ENCODE results near the gene GALNTL6. TPM values are rescaled to one million over a fixed set of nuclear protein-coding genes. Genes with fewer than 3 reads are reported as not detected.

Gene GALNTL6
- not detected for total RNA-seq

DNA sequence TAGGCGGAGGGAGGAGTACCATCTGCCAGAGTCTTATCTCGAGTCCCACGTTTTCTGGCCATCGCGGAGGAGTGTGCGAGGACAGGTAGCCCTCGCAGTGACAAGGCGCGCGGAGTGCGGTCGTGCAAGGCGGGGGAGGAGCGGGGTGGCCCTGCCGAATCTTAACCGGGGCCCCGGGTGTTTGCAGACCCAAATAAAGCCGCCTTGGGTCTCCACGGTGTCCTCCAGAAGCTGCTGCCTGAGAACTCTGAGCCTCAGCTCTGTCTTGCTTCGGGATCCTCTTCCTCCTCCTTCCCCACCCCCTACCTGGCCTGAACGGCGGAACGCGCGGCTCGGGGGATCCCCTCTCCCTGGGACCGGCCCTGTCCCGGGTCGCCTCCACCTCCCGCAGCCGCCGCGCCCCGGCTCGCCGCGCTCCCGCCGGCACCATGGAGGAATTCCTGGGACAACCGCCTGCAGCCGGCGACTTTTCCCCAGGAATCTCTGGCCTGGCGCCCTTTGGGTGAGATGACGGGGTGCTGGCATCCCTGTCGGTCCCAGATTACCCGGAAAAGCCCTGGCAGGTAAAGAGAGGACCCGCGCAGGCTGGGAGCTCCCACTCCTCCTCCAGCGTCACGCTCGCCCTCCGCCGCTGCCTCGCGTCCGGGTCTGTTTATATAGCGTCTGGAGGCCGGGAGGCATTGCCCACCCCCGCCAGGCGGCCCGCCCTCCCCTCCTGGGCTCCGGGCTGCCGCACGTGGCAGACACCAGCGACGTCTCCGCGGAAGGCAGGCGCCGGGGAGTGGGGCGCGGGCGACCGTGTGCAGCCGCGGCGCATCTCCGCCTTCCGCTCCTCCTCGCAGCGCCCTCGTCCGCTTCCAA, at the start of gene GALNTL6:
TSS of gene GALNTL6 (plus strand) at position 740 of the 861 bp plus-strand sequence.
- H3K4me3 Mint-ChIP-seq: no peak within 1 kb of the TSS
- CTCF ChIA-PET: no interaction called here
- H3K36me3 Mint-ChIP-seq: peaks cover 1% of the 10 kb centered on the region
- H3K4me1 Mint-ChIP-seq: peaks cover 2% of the 10 kb centered on the region
- H3K27ac Mint-ChIP-seq: no peak within 1 kb of the TSS
- DNase-seq (no peak), ATAC-seq (no peak)
- H3K9me3 Mint-ChIP-seq (ENCODE audit: low read depth): peaks cover 3% of the 10 kb centered on the region
- peaks cover 12% of the 10 kb centered on the region for H3K27me3 Mint-ChIP-seq

DNA sequence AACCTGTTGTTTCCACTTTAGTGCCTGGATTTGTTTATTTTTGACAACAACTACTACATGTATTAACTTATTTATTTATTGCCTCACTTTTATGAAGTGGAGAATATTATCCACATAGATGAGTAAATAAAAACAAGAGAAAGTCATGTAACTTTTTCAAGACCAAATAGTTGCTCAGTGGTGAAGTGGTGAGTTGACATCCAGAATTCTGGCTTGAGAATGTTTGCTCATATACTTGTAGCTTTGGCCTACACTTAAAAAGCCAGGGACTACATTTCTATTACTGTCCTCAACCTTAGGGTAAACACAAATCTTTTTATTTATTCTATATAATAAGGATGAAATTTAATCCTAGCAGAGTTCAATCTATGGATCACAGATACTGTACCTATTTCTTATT, 47.7 kb upstream of the GALNTL6 start:
- DNase-seq (no peak), ATAC-seq (no peak)
- H3K27ac Mint-ChIP-seq: no peak overlapping the region
- no peaks in the 10 kb centered on the region for H3K27me3 Mint-ChIP-seq
- CTCF ChIA-PET: no interaction called here
- H3K4me1 Mint-ChIP-seq: no peaks in the 10 kb centered on the region
- no peak overlapping the region for H3K4me3 Mint-ChIP-seq
- peaks cover 14% of the 10 kb centered on the region for H3K9me3 Mint-ChIP-seq (ENCODE audit: low read depth)
- H3K36me3 Mint-ChIP-seq: no peaks in the 10 kb centered on the region

DNA sequence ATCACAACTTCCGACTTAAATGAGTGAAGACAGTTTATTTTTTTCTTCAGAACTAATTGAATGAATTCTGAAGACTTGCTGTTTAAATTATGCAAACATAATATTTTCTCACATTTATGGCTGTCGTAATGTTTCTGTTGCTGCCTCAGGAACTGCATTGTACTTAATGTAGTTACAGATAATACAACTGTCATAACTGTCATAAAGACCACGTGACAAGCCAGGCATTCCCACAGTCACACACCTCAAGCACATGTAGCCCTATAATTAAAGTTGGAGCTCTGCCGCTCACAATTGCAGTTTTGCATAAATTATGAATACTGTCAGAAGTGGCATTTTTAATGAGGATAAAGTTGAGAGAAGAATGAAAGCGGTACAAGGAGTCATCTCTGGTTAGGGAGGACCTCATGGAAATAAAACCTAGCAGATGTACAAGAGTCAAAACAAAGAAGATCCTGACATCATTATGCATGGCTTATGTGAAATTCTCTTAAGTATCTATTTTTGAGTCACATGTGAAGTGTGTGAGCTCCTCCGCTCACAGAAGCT, 38.5 kb upstream of the GALNTL6 start:
- H3K27ac Mint-ChIP-seq: no peak overlapping the region
- CTCF ChIA-PET: no interaction called here
- no peaks in the 10 kb centered on the region for H3K27me3 Mint-ChIP-seq
- H3K36me3 Mint-ChIP-seq: no peaks in the 10 kb centered on the region
- H3K9me3 Mint-ChIP-seq (ENCODE audit: low read depth): peaks cover 3% of the 10 kb centered on the region
- no peak overlapping the region for H3K4me3 Mint-ChIP-seq
- ATAC-seq: no peak
- H3K4me1 Mint-ChIP-seq: no peaks in the 10 kb centered on the region
- DNase-seq: no peak

DNA sequence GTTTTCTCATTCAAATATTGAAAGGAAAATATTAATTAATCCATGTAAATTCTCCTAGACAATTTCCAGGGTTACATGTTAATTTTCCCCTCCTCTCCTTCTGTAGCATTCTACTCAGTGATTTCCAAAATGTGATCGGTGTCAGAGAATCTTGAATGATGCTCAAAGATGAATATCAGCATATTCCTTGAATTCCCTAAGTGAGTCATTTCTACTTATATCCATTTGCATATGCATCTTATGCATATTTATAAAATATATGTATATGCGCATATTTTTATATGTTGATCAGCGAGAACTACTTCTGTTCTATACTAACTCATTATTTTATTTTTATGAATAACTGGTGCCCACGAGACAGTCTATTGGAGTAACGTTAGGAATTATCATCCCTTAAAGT, 33.9 kb upstream of the GALNTL6 start:
- no peak for ATAC-seq

DNA sequence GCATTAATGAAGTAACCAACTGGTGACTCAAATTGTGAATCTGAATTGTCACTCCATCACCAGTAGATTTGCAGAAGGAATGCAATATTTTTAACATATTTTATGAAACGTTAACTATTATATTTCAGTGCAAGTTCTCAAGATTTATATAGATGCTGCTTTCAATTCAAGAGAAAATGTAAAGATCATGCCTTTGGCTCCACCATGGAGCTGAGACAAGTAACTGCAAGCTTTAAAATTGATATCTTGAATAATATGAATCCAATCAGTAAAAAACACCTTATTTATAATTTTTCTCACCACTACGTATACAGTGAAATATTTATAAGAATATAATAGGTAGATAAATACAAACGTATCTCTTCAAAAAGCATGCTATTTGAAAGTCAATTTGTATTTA, 27.8 kb upstream of the GALNTL6 start:
- no peak for DNase-seq
- Mint-ChIP-seq H3K27ac (no peak overlapping the region), H3K4me3 (no peak overlapping the region), H3K4me1 (no peaks in the 10 kb centered on the region), H3K36me3 (no peaks in the 10 kb centered on the region), H3K27me3 (no peaks in the 10 kb centered on the region), H3K9me3 (ENCODE audit: low read depth) (peaks cover 15% of the 10 kb centered on the region)
- CTCF ChIA-PET: no interaction called here
- no peak for ATAC-seq

More for the DNA sequence above, 33.9 kb upstream of the GALNTL6 start:
- no peak for DNase-seq
- Mint-ChIP-seq H3K36me3 (no peaks in the 10 kb centered on the region), H3K4me3 (no peak overlapping the region), H3K27me3 (no peaks in the 10 kb centered on the region), H3K27ac (no peak overlapping the region), H3K9me3 (ENCODE audit: low read depth) (peaks cover 15% of the 10 kb centered on the region), H3K4me1 (no peaks in the 10 kb centered on the region)
- CTCF ChIA-PET: no interaction called here

DNA sequence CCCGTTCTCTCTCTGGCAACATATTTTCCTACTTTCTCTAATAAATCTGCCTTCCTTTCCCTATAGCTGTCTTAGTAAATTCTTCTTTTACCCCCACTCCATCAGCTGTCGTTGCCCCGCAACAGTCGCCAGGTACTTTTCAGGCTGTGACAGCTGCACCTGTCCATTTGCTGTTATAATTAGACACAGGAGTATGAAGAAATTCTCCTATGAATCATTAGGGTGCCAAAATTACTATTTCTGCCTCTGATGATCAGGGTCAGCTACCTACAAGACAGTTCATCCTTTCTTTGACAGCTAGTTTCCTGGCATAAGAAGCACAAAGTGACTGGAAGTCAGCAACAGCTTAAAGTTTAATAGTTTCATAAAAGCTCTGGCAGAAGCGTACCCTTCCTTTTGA, 19.5 kb upstream of the GALNTL6 start:
- CTCF ChIA-PET: no interaction called here
- Mint-ChIP-seq H3K27ac (no peak overlapping the region), H3K9me3 (ENCODE audit: low read depth) (peaks cover 2% of the 10 kb centered on the region), H3K4me3 (no peak overlapping the region), H3K27me3 (no peaks in the 10 kb centered on the region), H3K4me1 (no peaks in the 10 kb centered on the region), H3K36me3 (no peaks in the 10 kb centered on the region)
- ATAC-seq: no peak
- no peak for DNase-seq

DNA sequence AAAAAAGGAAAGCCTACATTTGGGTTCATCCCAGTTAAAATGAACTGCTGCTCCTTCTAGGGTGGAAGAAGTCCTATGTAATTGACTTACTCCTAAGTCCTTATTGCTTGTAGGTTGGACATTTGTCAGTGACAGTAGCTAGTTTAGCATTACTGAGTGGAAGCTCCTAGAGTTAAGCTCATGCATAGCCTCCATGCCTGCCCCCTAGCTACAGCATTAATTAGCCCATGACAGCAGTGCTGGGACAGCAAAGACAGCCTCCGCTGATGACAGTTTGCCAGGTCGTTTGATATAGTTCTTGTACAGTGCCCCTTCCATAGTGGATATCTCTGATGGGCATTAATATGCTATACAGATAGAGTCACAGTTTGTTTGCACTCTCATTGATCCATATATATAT, 18.7 kb upstream of the GALNTL6 start:
- no peak for DNase-seq
- CTCF ChIA-PET: no interaction called here
- no peaks in the 10 kb centered on the region for H3K36me3 Mint-ChIP-seq

DNA sequence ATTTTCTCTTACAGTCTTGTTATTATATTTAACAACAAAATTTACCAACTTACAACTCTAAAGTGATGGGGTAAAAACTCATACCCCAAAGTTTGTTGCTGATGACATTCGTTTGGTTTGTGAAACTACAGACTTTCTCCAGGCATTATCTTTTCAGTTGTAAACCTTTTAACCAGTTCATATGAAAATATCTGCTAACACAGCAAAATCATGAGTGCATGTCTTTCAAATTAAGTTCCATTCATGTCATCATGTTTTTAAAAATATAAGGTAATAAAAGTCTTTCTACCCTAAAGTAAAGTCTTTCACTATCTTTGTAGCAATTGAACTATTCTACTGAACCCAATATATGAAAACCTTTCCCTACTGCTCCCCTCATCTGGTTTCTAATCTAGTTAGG, 3.4 kb upstream of the GALNTL6 start:
- Mint-ChIP-seq H3K4me1 (peaks cover 2% of the 10 kb centered on the region), H3K27ac (no peak overlapping the region), H3K27me3 (peaks cover 12% of the 10 kb centered on the region), H3K4me3 (no peak overlapping the region), H3K36me3 (peaks cover 1% of the 10 kb centered on the region), H3K9me3 (ENCODE audit: low read depth) (peaks cover 8% of the 10 kb centered on the region)
- ATAC-seq (no peak), DNase-seq (no peak)
- CTCF ChIA-PET: no interaction called here

More for the DNA sequence above, 18.7 kb upstream of the GALNTL6 start:
- ATAC-seq: no peak
- Mint-ChIP-seq H3K4me3 (no peak overlapping the region), H3K9me3 (ENCODE audit: low read depth) (peaks cover 5% of the 10 kb centered on the region), H3K27ac (no peak overlapping the region), H3K27me3 (no peaks in the 10 kb centered on the region), H3K4me1 (no peaks in the 10 kb centered on the region)

DNA sequence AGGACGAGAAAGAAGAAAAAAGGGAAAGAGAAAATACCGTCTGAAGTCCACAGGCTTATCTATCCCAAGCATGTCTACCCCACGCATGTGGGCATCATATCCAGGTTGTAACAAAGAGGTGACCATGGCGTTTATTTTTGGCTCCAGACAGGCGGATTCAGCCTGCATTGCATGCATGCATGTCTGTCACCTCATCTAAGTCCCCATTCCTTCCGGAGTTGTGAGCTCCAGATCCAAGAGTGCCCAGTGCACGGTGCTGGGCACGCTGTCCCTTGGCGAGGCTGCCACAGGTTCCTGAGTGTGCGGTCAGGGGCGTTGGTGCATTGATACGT, 905 bp upstream of the GALNTL6 start:
- ATAC-seq (no peak), DNase-seq (no peak)
- H3K27ac Mint-ChIP-seq: no peak overlapping the region
- CTCF ChIA-PET: no interaction called here
- peaks cover 12% of the 10 kb centered on the region for H3K27me3 Mint-ChIP-seq
- no peak overlapping the region for H3K4me3 Mint-ChIP-seq
- H3K36me3 Mint-ChIP-seq: peaks cover 1% of the 10 kb centered on the region
- peaks cover 3% of the 10 kb centered on the region for H3K9me3 Mint-ChIP-seq (ENCODE audit: low read depth)
- peaks cover 2% of the 10 kb centered on the region for H3K4me1 Mint-ChIP-seq

DNA sequence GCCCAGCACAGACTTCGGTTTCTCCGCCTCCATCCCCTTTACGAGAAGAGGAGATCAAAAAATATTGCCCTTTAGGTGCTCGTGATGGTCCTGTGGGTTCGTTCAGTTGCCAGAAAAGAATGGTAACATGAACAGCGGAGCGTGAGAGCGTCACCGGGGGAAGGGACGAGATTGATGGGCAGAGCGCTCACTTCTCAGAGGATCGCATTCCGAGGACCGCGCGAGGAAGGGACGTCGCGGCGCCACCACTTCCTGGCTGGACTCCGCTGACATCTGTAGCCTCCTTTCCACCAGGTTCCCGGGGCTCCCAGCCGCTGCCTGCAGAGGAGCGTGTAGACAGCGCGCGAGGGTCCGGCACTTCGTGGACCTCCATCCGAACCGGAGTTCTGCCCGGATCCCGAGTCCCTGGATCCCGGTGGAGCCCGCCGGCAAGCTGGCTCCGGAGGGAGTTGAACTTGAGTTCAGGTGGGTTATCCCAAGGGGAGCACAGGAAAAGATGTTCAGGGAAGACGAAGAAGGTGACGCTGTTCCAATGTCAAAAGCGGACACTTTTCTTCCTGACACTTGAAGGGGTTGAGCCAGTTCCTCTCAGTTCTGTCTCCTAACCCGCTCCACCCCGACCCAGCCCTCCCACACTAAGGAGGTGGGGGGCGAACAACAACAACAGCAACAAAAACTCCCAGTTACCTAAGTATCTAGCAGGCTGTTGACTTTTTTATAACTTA, 484 bp downstream of the GALNTL6 start:
- Mint-ChIP-seq H3K4me3 (no peak overlapping the region), H3K9me3 (ENCODE audit: low read depth) (peaks cover 3% of the 10 kb centered on the region), H3K4me1 (peaks cover 2% of the 10 kb centered on the region), H3K27ac (no peak overlapping the region), H3K27me3 (peaks cover 12% of the 10 kb centered on the region), H3K36me3 (peaks cover 1% of the 10 kb centered on the region)
- CTCF ChIA-PET: no interaction called here
- DNase-seq (no peak), ATAC-seq (no peak)

DNA sequence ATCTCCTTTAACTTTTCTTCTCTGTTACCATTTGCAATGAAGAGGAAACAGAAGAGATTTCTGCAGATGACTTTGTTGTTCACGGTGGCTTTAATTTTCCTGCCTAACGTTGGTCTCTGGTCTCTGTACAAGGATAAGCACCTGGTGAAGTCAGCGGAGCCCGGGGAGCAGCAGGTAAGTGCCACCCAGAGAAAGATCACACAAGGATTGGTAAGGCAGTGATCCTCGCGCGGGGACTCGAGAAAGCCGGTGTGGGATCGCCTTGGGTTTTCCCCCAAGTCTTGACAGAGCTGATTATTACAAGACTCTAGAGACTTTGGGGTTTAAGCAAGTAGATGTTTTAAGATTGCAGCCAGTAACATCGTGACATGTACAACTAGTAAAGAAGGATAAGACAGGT, 1.3 kb downstream of the GALNTL6 start:
- Mint-ChIP-seq H3K4me3 (no peak overlapping the region), H3K4me1 (peaks cover 2% of the 10 kb centered on the region), H3K27me3 (peaks cover 12% of the 10 kb centered on the region), H3K36me3 (peaks cover 1% of the 10 kb centered on the region), H3K27ac (no peak overlapping the region), H3K9me3 (ENCODE audit: low read depth) (peaks cover 3% of the 10 kb centered on the region)
- CTCF ChIA-PET: no interaction called here
- ATAC-seq (no peak), DNase-seq (no peak)

DNA sequence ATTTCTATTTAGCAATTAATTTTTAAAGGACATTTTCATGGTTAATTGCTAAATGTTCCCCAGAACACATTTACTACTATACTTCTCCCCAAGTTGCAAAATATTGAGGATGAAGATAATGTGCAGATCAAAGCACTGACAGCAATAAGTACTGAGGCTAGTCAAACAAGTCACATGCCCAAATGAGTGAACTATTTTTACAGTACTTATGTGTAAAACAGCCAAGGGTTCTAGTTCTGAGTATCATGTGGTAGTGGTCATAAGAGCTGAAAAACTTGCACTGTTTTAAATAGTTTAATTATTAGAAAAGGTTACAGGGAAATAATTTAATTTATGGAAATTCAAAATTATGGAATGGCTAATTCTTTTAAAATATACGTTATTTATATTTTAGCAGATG, 3.8 kb downstream of the GALNTL6 start:
- CTCF ChIA-PET: no interaction called here

DNA sequence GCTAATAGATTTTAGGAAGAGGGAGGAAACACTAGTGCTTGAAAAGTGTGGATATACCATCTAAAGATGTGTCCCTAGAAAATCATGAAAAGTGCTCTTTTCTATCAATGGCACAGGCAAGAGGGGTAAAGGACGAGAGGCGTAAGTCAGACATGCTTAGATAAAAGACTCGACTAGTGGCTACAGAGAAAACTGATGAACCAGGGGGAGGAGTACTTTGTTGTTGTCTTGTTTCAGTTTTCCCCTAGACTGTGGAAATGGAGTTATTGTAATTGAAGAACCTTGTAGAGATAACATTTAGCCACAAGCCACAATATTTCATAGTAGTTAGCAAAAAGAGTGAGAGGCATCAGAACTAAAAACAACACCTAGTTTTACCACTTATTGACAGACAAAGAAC, 21.4 kb downstream of the GALNTL6 start:
- CTCF ChIA-PET: no interaction called here
- no peaks in the 10 kb centered on the region for H3K27me3 Mint-ChIP-seq
- no peak overlapping the region for H3K27ac Mint-ChIP-seq
- H3K4me3 Mint-ChIP-seq: no peak overlapping the region
- H3K4me1 Mint-ChIP-seq: no peaks in the 10 kb centered on the region
- DNase-seq (no peak), ATAC-seq (no peak)
- H3K36me3 Mint-ChIP-seq: no peaks in the 10 kb centered on the region
- peaks cover 5% of the 10 kb centered on the region for H3K9me3 Mint-ChIP-seq (ENCODE audit: low read depth)

More for the DNA sequence above, 3.8 kb downstream of the GALNTL6 start:
- H3K4me3 Mint-ChIP-seq: no peak overlapping the region
- peaks cover 11% of the 10 kb centered on the region for H3K27me3 Mint-ChIP-seq
- H3K9me3 Mint-ChIP-seq (ENCODE audit: low read depth): no peaks in the 10 kb centered on the region
- no peak overlapping the region for H3K27ac Mint-ChIP-seq
- H3K4me1 Mint-ChIP-seq: peaks cover 2% of the 10 kb centered on the region
- peaks cover 1% of the 10 kb centered on the region for H3K36me3 Mint-ChIP-seq
- no peak for ATAC-seq
- no peak for DNase-seq

DNA sequence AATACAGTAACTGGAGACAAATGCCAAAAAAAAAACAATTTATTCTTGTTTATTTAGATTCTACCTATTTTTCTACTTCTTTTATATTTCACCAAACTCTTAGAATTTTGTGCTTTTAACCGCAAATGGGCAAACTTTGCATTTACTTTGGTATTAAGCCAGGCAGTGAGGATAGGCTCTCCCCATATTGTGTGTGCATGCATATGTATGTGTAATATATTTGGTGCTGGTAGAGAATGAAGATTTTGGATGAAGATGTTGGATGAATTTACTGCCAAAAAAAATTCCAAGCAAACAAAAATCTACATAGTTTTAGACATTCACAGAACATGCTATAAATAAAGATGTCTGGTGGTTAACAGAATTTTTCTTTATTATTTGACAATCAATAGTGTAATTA, 30.3 kb downstream of the GALNTL6 start:
- no peak for ATAC-seq
- H3K4me3 Mint-ChIP-seq: no peak overlapping the region

More for the DNA sequence above, 30.3 kb downstream of the GALNTL6 start:
- no peaks in the 10 kb centered on the region for H3K27me3 Mint-ChIP-seq
- no peaks in the 10 kb centered on the region for H3K4me1 Mint-ChIP-seq
- H3K9me3 Mint-ChIP-seq (ENCODE audit: low read depth): peaks cover 2% of the 10 kb centered on the region
- no peak overlapping the region for H3K27ac Mint-ChIP-seq
- no peak for DNase-seq
- CTCF ChIA-PET: no interaction called here
- no peaks in the 10 kb centered on the region for H3K36me3 Mint-ChIP-seq

Measured in activated CD8-positive, alpha-beta memory T cell treated with anti-CD3 and anti-CD28 coated beads, Interleukin-2, amount 10 ng/mL, durations not matched to agents 7 days and 5 days (primary cell).